Measurements from ENCODE around the gene CIAO1.

CIAO1 gene

GRCh38 chr2:96233880-96234316, 32.1 kb upstream of the CIAO1 start:
- no peak for DNase-seq (ENCODE audit: low read depth)
- TF ChIP-seq CTCF (IDR thresholded peaks at IDR 0.05; ENCODE audit: insufficient read depth, low read depth, low read length, missing control alignments) = no peak
- no peak overlapping the region for H3K4me3 ChIP-seq (ENCODE audit: low read length)

- TF ChIP-seq CTCF (IDR thresholded peaks at IDR 0.05; ENCODE audit: insufficient read depth, low read depth, low read length, missing control alignments) = no peak
- no peak for DNase-seq (ENCODE audit: low read depth)
- H3K4me3 ChIP-seq (ENCODE audit: low read length) = no peak overlapping the region
These were observed 29.1 kb upstream of the CIAO1 start for GRCh38 chr2:96236882-96237281.

GRCh38 chr2:96238266-96238665, 27.8 kb upstream of the CIAO1 start:
- no peak for TF ChIP-seq CTCF (IDR thresholded peaks at IDR 0.05; ENCODE audit: insufficient read depth, low read depth, low read length, missing control alignments)
- no peak for DNase-seq (ENCODE audit: low read depth)

GRCh38 chr2:96239091-96239490, 26.9 kb upstream of the CIAO1 start:
- DNase-seq (ENCODE audit: low read depth) = no peak
- no peak overlapping the region for H3K4me3 ChIP-seq (ENCODE audit: low read length)
- TF ChIP-seq CTCF (IDR thresholded peaks at IDR 0.05; ENCODE audit: insufficient read depth, low read depth, low read length, missing control alignments) = no peak

More at GRCh38 chr2:96238266-96238665, 27.8 kb upstream of the CIAO1 start:
- H3K4me3 ChIP-seq (ENCODE audit: low read length) = no peak overlapping the region

- TF ChIP-seq CTCF (IDR thresholded peaks at IDR 0.05; ENCODE audit: insufficient read depth, low read depth, low read length, missing control alignments) = no peak
- DNase-seq (ENCODE audit: low read depth) = no peak
These were observed 26.2 kb upstream of the CIAO1 start for GRCh38 chr2:96239745-96240264.

GRCh38 chr2:96240341-96241038, 25.5 kb upstream of the CIAO1 start:
- TF ChIP-seq CTCF (IDR thresholded peaks at IDR 0.05; ENCODE audit: insufficient read depth, low read depth, low read length, missing control alignments) = no peak
- H3K4me3 ChIP-seq (ENCODE audit: low read length) = no peak overlapping the region
- peak; percentile 63 for DNase-seq (ENCODE audit: low read depth)

More at GRCh38 chr2:96239745-96240264, 26.2 kb upstream of the CIAO1 start:
- H3K4me3 ChIP-seq (ENCODE audit: low read length) = no peak overlapping the region

GRCh38 chr2:96241227-96241626, 24.8 kb upstream of the CIAO1 start:
- no peak overlapping the region for H3K4me3 ChIP-seq (ENCODE audit: low read length)
- TF ChIP-seq CTCF (IDR thresholded peaks at IDR 0.05; ENCODE audit: insufficient read depth, low read depth, low read length, missing control alignments) = no peak
- no peak for DNase-seq (ENCODE audit: low read depth)

All from epithelial cell of esophagus (primary cell).